K562 treated with DMSO at 1 percent for 48 hours (cell line): Measurements from ENCODE around the gene SNAP23. TPM values are rescaled to one million over a fixed set of nuclear protein-coding genes. Genes with fewer than 3 reads are reported as not detected.

Source experiments
- total RNA-seq: library from RNA; unstranded; fragments of 300-600 nt; gene quantifications from 2 replicates; pipeline ENCODE4 v1.2.3, GENCODE V29; 2022; ENCODE audit warnings: low replicate concordance; ENCODE audit errors: extremely low read depth

SNAP23 gene
- total RNA-seq: not detected in 2 replicates

DNA sequence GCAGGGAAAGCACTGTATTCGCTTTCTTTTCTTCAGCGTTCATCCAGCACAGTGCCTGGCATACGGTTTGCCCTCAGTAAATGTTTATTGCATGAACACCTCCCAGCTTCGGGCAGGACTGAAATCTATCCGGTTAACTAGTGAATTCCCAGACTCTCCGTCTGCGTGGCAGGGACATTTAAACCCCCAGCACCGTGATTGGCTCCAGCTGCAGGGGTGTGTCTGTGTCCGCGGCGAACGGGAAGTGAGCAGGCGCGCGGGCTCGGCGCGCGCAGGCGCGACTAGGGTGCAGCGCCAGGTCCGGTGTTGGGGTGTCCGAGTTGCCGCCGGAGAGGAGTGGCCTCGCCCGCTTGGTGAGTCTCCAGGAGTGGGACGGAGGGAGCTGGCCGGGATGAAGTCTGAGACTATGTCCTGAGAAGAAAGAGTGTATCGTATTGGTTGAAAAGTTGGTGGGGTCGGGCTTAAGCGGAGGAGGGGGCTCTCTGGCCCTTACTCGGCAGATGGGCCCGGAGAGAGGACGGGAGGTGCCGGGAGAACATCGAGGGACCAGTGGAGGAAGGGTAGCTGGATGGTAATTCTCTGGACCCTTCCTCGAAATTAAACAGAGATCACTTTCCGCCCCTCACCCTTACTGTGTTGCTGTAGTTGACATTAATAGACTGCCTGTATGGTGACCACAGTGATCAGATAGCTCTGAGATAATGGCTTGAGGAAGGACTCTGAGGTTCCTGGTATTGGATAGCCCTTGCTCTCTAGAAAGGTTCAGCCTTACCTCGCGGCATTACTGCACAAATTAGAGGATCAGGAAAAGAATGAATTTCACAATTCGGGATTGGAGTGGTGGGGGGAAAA lies at the start of gene SNAP23:
TSS of gene SNAP23 (plus strand) at position 274 of the 852 bp plus-strand sequence. CDS start 16,213 bp downstream, outside the sequence.

GRCh38 chr15:42490671-42491538 lies 4.5 kb upstream of the SNAP23 start, which contains the start of gene ZNF106:
Gene ZNF106 (minus strand): TSS chr15:42491141. CDS start chr15:42472289, 18,852 bp downstream.

GRCh38 chr15:42548249-42549031 lies 53.0 kb downstream of the SNAP23 start, which contains the start of the genes HAUS2 and LRRC57:
Gene HAUS2 (plus strand): TSS chr15:42548838. CDS start chr15:42548873, 35 bp downstream.
Gene LRRC57 (minus strand): TSS chr15:42548793. CDS start chr15:42548434, 359 bp downstream.

DNA sequence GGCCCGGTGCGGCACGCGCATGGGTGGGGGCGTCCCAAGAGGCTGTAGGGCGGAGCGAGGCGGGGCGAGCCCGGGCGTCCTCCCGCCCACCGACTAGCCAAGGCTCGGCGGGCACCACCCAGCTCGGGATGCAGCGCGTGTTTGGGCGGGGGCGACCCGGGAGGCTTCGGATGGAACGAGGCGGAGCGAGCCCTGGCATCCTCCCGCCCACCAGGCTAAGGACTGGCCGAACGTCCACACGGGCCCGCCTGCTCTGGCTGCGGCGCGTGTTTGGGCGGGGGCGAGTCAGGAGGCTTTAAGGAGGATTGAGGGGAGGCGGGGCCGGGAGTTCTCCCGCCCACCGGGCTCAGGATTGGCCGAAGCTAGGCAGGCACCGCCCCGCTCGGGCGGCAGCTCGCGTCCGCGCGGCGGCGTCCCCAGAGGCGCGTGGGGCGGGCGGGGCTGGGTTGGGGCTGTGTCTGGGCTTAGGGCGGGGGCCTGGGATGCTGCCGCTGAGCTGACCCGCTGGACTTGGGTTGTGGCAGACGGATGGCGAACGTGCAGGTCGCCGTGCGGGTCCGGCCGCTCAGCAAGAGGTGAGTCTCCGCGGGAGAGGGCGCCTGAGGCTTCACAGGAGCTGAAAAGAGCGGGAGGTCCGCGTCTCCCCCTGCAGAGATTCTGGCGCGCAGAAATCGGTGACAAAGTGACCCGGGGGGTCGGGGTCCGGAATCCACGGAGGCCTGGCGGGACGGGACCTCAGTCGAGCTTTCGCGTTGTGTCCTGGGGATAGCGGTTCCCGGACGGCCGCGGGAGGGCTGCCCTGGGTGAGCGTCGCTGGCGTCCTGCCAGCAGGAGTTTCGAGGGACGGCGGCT lies 80.0 kb downstream of the SNAP23 start, which contains the start of gene STARD9:
TSS of gene STARD9 (plus strand) at position 419 of the 852 bp plus-strand sequence. CDS start at position 529, 110 bp downstream.

Other genes with a start within 250 kb of the SNAP23 start
- not detected in 2 replicates for gene GANC, start 222.4 kb upstream of the SNAP23 start, total RNA-seq
- gene TMEM87A, start 222.2 kb upstream of the SNAP23 start, total RNA-seq: not detected in 2 replicates
- gene CAPN3, start 136.1 kb upstream of the SNAP23 start, total RNA-seq: not detected in 2 replicates
- gene ZNF106, start 4.5 kb upstream of the SNAP23 start, total RNA-seq: not detected in 2 replicates
- not detected in 2 replicates for gene LRRC57, start 53.2 kb downstream of the SNAP23 start, total RNA-seq
- gene HAUS2, start 53.2 kb downstream of the SNAP23 start, total RNA-seq: not detected in 2 replicates
- gene STARD9, start 80.0 kb downstream of the SNAP23 start, total RNA-seq: not detected in 2 replicates
- gene CDAN1, start 241.5 kb downstream of the SNAP23 start, total RNA-seq: not detected in 2 replicates